HG02588 (cell line): ENCODE measurements around the gene RNF182.

Experiments
- ATAC-seq: cut with Tn5 transposase; IDR thresholded peaks from one replicate; pipeline ENCODE4 v1.9.1; 2021; ENCODE audit warnings: mild to moderate bottlenecking, moderate library complexity; ENCODE audit not compliant: unreplicated experiment

RNF182 gene

GRCh38 chr6:14028631-14029030, 103.9 kb downstream of the RNF182 start:
- no peak for ATAC-seq

- ATAC-seq, result no peak
Observed at GRCh38 chr6:14029605-14030004, 104.9 kb downstream of the RNF182 start.
